Epithelial cell of proximal tubule (primary cell): Measurements from ENCODE around the gene RIMBP2. TPM values are rescaled to one million over a fixed set of nuclear protein-coding genes. Genes with fewer than 3 reads are reported as not detected.

Source experiments
- DNase-seq: peaks from one replicate; pipeline ENCODE4 v3.0.0-alpha.2; 2011; ENCODE audit warnings: low read depth
- H3K4me3 ChIP-seq: 2 replicates; pipeline ENCODE4 v1.5.1; 2011; ENCODE audit warnings: low read depth, mild to moderate bottlenecking, low read length
- CTCF ChIP-seq: conservative IDR thresholded peaks from 2 replicates; pipeline ENCODE4 v1.5.1; 2012; ENCODE audit warnings: low read depth, mild to moderate bottlenecking, low read length
- total RNA-seq: library from RNA; depleted of rRNA; stranded (reverse); fragments of >200 nt; gene quantifications from 2 replicates; pipeline ENCODE4 v1.2.3, GENCODE V29; 2015

Gene RIMBP2
- total RNA-seq, 1 donor from 2014 or later = 0.98 TPM

- DNase-seq = no peak
- no peak for TF ChIP-seq CTCF
- no peak overlapping the region for H3K4me3 ChIP-seq
Observed at GRCh38 chr12:130508318-130508717, 207.8 kb downstream of the RIMBP2 start.

GRCh38 chr12:130506844-130507243, 209.3 kb downstream of the RIMBP2 start:
- TF ChIP-seq CTCF = no peak
- DNase-seq = no peak
- H3K4me3 ChIP-seq = no peak overlapping the region

GRCh38 chr12:130504840-130505175, 211.3 kb downstream of the RIMBP2 start:
- no peak for DNase-seq
- TF ChIP-seq CTCF = no peak
- no peak overlapping the region for H3K4me3 ChIP-seq

DNA sequence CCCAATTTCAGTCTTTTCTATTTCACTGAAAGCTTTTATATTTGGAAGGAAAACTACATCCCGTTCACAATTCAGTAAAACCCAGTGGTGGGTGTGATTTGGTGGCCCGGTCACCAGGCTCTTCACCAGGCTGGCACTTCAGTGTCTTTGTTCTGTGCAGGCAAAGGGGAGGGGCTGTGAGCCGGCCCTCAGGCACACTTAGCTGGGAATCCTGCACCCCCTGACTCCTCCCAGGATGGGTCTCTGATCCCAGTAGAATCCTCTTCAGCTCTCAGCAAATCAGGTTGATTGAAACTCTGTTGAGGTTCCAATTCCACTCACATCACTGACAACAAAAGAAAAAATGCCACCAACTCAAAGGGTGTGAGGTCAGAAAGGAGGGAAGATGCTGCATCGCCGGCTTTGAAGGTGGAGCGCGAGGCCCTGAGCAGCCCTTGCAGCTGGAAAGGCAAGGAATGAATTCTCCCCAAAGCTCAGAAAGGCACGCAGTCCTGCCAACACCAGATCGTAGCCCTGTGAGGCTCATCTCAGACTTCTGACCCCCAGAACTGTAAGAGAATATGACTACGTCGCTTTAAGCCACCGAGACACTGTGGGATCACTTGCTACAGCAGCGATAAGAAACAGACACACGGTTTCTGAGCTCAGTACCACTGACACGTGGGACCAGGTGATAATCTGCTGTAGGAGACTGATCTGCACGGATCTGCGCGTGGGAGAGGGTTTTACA, 211.8 kb downstream of the RIMBP2 start:
- no peak overlapping the region for H3K4me3 ChIP-seq
- DNase-seq = no peak
- TF ChIP-seq CTCF = no peak

DNA sequence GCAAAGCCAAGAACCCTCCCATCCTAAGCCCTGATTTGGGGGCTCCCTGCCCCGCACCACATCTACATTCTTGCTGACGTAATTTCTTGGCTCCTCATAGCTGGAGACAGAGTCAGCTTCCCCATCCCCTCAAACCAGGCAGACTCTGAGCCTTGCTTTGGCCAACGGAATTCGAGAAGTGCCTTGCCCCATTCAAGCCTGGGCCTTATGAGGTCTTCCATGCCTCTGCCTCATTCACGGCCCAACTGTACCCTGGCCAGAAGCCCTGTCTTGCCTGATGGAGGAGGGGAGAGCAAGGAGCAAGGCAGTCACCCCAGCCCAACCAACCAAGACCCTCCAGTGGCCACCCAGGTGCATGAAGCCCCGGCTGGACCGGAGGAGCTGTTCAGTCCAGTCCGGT, 214.3 kb downstream of the RIMBP2 start:
- no peak overlapping the region for H3K4me3 ChIP-seq
- DNase-seq = no peak
- TF ChIP-seq CTCF = no peak

- no peak overlapping the region for H3K4me3 ChIP-seq
- no peak for DNase-seq
- no peak for TF ChIP-seq CTCF
Observed at GRCh38 chr12:130500835-130501330, 215.2 kb downstream of the RIMBP2 start.

DNA sequence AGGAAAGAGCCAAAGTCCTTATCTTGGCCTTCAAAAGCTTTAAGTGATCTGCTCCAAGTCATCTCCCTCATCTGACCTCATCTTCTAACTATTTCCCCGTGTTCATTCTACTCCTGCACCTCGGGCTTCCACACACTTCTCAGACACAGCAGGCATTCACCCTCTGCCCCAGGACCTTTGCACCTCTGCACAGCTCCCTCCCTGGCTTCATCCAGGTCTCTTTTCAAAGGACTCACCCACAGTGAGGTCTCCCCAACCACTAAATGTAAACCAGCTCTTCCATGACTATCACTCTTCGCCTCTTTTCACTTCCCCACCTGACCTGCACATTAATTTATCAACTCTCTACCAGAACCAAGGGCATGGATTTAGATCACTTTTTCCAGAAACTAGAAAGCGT, 216.6 kb downstream of the RIMBP2 start:
- no peak for TF ChIP-seq CTCF
- H3K4me3 ChIP-seq = no peak overlapping the region
- DNase-seq = no peak
